ENCODE measurements around the gene SLC26A8. TPM values are rescaled to one million over a fixed set of nuclear protein-coding genes. Genes with fewer than 3 reads are reported as not detected.

Gene SLC26A8
- total RNA-seq, 1 experiment from 2014 or later: not detected

GRCh38 chr6:35900448-35900847, 124.0 kb downstream of the SLC26A8 start:
- in situ Hi-C loops (cut with HindIII; ENCODE audit: low sequenced_read_pairs): no loop called here

GRCh38 chr6:35898003-35898402, 126.4 kb downstream of the SLC26A8 start:
- in situ Hi-C loops (cut with HindIII; ENCODE audit: low sequenced_read_pairs): no loop called here
- DNase-seq (ENCODE audit: low spot score): no peak

More at GRCh38 chr6:35900448-35900847, 124.0 kb downstream of the SLC26A8 start:
- DNase-seq (ENCODE audit: low spot score): no peak

- DNase-seq (ENCODE audit: low spot score): no peak
- in situ Hi-C loops (cut with HindIII; ENCODE audit: low sequenced_read_pairs): no loop called here
These were observed 127.0 kb downstream of the SLC26A8 start for GRCh38 chr6:35897486-35897885.

- no peak for DNase-seq (ENCODE audit: low spot score)
- in situ Hi-C loops (cut with HindIII; ENCODE audit: low sequenced_read_pairs): no loop called here
These were observed 127.4 kb downstream of the SLC26A8 start for GRCh38 chr6:35897036-35897435.

GRCh38 chr6:35896228-35896627, 128.2 kb downstream of the SLC26A8 start:
- in situ Hi-C loops (cut with HindIII; ENCODE audit: low sequenced_read_pairs): no loop called here
- DNase-seq (ENCODE audit: low spot score): no peak

GRCh38 chr6:35895560-35895959, 128.9 kb downstream of the SLC26A8 start:
- in situ Hi-C loops (cut with HindIII; ENCODE audit: low sequenced_read_pairs): no loop called here
- no peak for DNase-seq (ENCODE audit: low spot score)

- in situ Hi-C loops (cut with HindIII; ENCODE audit: low sequenced_read_pairs): no loop called here
- DNase-seq (ENCODE audit: low spot score): no peak
These were observed 129.7 kb downstream of the SLC26A8 start for GRCh38 chr6:35894776-35895175.

Other genes with a start within 250 kb of the SLC26A8 start
- not detected in 2 replicates for gene CLPSL2, start 248.0 kb downstream of the SLC26A8 start, total RNA-seq (2014; rRNA removed; shearing (Covaris generic))
- not detected in 2 replicates for gene CLPSL1, start 243.6 kb downstream of the SLC26A8 start, total RNA-seq (2014; rRNA removed; shearing (Covaris generic))
- not detected in 2 replicates for gene CLPS, start 227.3 kb downstream of the SLC26A8 start, total RNA-seq (2014; rRNA removed; shearing (Covaris generic))
- not detected in 2 replicates for gene LHFPL5, start 219.3 kb downstream of the SLC26A8 start, total RNA-seq (2014; rRNA removed; shearing (Covaris generic))
- gene SRPK1, start 103.5 kb downstream of the SLC26A8 start, total RNA-seq (2014; rRNA removed; shearing (Covaris generic)): 28.9 and 39.9 TPM in 2 replicates
- 29.5 and 32.9 TPM in 2 replicates for gene MAPK14, start 3.2 kb upstream of the SLC26A8 start, total RNA-seq (2014; rRNA removed; shearing (Covaris generic))
- gene MAPK13, start 105.9 kb upstream of the SLC26A8 start, total RNA-seq (2014; rRNA removed; shearing (Covaris generic)): 0.07 and 0.12 TPM in 2 replicates
- gene BRPF3, start 172.1 kb upstream of the SLC26A8 start, total RNA-seq (2014; rRNA removed; shearing (Covaris generic)): 11.8 and 13.9 TPM in 2 replicates
- not detected in 2 replicates for gene PNPLA1, start 245.4 kb upstream of the SLC26A8 start, total RNA-seq (2014; rRNA removed; shearing (Covaris generic))